OCI-M2 (cell line): ENCODE data around the gene SMIM20.

Experiments
- DNase-seq: peaks from one replicate; lab custom pipeline; 2025; ENCODE audit not compliant: unreplicated experiment; lab: John Stamatoyannopoulos, UW

Gene SMIM20

DNA sequence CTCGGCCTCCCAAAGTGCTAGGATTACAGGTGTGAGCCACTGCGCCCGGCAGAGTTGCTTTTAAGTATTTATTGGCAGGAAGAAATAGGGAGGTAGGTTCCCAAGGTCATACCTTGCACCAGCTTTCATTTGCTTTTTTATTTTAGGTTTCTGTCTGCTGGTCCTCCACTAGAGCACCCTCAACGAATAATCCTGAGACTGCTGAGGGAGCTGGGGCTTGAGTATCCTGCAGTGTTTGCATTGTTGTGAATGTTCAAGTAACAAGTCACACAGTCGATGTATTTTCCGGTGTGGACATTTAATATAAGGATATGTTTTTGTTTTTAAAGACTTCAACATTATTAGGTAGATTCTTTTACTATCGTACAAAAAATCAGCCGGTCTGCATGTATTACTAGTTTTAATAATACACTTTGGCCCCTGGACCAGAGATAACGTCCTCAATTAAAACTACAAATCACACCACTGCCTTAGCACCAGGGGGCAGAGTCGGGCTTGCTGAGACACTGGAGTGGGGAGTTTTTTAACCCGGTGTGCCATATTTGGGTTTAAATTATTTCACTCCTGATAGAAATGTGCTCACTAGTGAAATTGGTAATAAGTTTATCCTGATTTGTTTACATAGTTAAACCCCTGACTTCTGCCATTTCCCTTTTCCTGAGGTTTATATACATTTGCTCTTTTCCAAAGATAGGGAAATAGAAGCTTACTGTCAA lies 11.6 kb downstream of the SMIM20 start:
- DNase-seq, result no peak

DNA sequence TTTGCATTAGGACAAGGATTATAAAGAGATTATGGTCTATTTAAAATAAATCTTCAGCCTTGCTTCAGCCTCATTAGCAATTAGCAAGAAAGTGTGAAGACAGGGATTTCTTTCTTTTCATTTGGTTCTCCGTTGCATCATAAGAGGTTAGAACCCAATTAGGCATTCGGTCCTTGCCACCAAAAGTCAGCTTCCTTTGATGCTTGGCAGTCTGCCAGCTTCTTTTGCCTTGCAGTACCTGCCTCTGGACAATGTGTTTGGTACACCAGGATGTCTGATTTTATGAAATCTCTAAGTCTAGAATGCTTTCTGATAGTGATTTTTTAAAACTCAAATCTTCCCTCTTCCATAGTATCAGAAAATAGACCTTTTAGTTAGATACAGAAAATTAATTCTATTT lies 12.4 kb downstream of the SMIM20 start:
- no peak for DNase-seq

DNA sequence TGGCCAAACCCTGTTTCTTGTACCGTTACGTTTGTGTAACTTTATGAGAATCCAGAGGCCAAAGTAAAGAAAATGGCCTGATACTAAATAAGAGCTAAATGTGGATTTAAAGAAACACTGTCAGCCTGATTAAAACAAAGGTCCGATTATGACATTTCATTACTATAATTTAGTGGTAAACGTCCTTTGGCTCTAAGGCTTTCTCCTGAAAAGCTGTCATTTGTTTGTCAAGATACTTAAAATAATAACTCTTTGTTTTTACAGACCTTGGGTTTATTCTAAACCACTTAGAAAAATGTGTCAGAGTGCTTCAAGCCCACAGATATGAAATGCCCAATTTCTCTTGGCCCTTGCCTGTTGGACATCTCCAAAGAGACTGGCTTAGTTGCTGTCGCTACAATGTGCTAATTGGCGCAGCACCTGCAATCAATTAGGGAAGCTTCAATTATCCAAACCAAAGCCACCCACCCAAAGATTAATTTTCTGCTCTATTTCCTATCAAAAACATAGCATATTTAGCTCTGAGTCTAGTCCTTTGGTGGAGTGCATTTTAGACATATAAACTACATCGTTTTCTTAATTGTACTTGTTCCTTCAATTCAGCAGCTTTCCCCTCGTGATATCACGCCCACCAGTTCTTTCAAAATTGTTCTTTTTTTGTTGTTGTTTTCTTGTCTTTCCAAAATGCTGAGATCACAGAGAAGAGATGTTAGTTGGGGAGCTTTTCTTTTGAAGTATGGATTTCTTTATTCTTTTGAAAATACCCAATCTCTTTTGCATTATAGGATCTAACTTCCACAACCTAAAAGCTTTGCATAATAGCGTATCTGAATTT lies 13.6 kb downstream of the SMIM20 start:
- DNase-seq, result no peak

DNA sequence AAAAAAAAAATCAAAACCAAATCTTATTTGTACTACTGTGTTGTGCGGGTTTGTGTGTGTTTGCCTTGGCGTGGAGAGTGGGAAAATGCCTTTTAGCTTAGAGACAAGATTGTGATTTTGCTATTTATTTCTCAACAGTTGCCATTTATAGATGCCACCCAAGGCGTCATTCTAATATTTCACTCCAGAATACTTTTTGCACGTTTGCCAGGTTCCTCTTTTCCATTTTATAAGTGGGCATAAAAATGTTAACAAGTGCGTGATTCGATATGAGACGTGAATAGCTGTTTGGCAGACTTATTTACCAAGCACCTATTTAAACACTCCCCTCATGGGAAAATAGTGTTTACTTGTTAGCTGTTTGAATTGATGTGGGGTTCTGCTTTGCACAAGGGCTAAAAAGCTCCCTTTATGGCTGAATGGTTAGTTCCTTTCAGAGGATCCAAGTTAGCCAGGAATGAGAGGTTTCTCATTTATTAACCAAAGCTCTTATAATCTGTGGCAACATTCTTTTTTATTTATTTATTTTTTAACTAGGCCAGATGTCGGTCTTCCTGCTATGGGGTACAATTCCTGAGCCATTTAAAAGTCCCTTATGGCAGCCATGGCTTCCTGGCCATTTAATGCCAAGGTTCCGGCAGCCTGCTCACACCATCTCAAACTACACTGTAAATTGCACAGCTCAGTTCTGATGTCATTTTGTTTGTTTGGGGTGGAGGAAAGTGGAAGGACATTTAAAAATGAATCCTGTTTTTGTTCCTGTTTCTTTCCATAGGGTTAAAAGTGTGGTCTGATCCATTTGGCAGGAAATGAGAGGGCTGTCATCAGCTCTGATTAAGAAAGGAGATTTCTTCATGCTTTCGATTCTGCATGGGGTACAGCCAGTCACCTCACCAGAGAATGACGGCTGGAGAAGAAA lies 14.6 kb downstream of the SMIM20 start:
- DNase-seq, result no peak

DNA sequence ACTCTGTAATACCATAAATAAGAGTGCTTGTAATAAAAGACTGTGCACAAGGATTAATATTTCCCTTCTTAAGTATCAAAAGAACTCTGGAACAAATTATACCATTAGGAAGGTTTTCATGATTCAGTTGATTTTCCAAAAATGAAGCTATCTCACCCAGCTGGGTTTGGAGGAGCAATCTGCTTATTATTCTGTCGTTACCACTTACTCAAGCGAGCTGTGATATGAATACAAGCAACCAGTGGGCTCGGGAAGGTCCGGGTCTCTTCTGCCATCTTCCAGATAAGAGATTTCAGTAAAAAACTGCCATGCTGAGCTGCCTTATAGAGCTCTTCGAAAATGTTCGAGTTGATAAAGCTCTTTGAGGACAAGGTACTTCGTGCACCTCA lies 15.3 kb downstream of the SMIM20 start:
- no peak for DNase-seq

DNA sequence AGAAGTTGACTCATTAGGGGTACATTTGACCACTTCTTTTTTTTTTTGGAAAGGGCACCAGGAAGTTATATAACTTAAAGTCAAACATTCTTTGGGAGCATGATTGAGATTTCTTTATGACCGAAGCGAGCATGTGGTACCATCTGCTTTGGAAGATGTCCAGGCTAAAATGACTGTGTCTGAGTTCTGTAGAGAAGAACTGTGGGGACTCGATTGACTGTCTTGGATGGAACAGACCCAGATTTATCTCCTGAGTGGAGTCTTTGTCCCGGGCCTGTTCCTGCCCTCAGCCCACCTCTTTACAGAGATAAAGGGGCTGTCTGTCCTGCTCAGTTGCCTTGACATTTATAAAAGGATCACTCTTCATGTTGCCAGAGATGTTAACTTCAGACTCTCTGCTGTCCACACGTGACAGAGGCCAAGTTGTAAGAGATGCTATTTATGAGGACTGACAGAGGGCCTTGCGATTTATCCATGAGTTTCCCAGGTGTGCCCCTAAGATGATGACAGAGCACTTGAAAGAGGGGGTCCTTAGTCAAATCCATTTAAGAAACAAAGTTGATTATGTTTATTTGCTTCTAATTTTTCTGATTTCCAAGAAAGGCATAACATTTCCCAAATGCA lies 16.8 kb downstream of the SMIM20 start:
- DNase-seq, result no peak

DNA sequence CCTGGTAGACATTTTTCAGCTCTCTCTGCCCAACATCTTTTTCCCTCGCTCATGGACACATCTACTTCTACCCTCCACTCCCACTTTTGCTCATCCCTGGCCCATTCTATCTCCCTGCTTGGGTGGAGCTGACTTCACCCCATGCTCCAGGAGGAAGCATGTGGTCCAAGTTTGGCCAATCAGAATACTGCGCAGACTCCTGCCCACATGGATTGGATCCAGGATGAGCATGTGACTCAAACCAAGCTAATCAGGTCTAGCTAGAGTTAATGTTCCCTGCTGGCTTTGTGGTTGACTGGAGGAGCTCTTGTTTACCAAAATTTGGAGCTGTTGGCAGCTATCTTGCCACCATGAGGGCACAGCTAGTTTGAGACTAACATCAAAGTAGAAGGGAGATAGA lies 22.7 kb downstream of the SMIM20 start:
- no peak for DNase-seq

DNA sequence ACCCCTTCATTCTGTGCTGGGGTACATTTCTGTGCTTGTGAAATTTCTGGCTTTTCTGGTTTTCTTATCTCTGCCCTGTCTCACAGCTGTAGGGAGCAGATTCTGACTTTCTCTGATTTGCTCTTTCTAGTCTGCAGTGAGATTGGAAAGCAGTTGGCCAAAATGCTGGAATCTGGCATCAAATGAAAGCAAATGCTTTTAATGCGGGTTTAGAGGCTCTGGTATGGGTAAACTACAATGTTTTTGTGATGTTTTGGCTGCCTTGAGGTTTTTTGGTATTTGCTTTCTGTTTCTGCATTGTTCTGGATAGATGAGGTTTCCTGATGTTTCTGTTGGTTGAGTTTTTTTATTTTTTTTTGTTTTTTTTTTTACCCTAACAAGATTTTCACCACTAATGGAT lies 23.8 kb downstream of the SMIM20 start:
- no peak for DNase-seq

DNA sequence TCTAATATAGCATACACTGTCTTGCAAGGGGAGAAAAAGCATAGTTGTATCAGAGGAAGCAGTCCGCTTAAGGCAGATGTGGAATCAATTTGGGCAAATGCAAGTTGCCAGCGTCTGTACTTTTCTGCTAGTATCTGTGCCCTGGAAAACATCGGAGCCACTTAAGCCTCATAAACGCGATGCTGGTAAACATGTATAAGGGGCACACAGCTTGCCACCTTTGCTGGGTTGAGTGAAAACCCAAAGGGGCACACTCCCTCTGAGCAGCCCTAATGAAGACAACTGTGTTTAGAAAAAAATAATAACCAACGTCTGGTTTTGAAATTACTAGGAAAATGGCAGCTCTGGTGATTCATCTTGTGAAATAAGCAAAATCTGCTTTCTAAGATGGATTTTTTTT lies 24.3 kb downstream of the SMIM20 start:
- no peak for DNase-seq

DNA sequence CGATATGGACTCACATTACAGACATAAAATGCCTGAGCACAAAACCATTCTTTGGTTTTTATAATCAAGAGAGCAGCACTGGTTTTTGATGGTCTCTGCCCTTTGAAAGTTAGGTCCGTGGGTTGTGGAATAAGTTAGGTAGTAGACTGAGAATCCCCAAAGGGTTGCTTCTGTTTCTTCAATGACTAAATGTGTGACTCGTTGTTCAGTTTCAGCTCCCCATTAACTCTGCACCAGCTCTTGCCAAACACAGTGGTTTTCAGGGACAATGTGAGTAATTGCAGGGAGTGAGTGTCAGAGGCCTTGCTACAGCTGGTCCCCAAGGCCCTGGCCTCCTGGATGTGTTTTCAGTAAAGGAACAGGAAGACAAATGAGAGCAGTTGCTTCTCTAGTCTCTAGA lies 24.8 kb downstream of the SMIM20 start:
- DNase-seq, result no peak

DNA sequence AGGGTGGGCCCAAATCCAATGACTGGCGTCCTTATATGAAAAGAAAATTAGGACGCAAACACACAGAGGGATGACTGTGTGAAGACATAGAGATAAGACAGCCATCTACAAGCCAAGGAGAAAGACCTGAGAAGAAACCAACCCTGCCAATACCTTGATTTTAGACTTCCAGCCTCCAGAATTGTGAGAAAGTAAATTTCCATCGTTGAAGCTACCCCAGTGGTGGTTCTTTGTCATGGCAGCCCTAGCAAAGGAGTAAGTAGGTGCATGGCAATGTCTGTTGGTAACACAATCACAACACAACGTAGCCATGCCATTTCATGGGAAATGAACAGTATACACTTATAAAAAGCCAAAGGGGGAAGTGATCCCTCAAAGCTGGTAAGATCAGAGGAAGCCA lies 25.3 kb downstream of the SMIM20 start:
- no peak for DNase-seq

DNA sequence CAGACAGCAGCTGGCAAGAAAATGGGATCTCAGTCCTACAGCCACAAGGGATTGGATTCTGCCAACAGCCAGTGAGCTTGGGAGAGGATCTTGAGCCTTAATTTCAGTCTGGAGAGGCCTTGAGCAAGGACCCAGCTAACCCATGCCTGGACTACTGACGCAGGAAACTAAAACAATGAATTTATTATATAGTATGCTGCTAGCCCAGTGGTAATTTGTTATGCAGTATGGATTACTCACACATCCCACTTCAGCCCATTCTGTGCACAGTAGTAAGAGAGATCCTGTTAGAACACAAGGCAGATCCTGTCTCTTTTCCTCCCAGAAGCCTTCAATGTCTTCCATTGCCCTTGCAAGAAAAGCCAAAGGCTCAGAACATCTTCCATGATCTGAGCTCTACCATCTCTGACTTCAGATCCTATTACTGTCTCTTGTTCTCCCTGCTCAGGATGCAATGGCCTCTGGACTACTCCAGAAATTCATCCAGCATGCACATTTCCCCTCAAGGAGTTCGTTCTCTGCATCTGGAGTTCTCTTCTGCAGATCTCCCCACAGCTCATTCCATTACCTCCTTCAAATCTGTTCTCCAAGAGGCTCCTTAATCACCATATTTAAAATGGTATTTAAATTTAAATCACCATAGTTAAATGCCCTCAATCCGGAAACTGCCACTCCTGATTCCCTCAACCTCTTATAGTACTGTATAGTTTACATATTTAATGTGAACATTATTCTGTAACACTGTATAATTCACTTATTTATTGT lies 27.6 kb downstream of the SMIM20 start:
- DNase-seq, result no peak

DNA sequence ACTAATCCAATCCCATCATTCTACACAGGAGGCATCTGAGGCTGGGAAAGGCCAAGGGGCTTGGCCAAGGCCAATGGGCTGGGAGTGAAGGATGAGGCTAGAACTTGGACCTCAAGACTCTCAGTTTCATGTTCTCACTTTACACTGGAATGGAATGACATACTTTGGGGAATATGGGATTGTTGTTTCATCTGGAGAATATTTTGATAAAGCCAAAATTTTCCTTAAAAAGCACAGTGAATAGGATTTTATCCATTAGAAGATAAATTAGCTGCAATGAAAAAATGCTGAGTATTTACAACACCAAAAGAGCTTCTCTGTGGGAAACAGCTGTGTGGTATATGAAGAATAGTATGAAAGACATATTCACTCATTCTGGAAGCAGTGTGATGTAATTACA lies 29.3 kb downstream of the SMIM20 start:
- no peak for DNase-seq

DNA sequence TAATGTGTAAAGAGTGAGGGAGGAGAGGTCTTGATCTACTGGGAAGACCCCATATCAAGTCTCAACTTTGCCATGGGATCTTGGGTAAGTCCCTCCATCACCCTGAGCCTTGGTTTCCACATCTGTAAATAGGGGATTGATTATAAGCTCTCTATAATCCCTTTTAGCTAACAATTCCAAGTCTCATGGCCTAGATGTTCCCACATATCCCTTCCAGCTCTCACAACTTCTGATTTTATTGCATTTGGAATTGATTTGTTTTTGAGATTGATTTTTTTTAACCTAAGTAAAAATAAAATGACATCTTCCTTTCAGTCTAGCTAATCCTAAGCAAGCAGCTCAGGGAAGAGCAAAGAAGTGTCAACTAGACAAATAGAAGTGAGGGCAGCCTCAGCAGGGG lies 29.8 kb downstream of the SMIM20 start:
- DNase-seq, result no peak

DNA sequence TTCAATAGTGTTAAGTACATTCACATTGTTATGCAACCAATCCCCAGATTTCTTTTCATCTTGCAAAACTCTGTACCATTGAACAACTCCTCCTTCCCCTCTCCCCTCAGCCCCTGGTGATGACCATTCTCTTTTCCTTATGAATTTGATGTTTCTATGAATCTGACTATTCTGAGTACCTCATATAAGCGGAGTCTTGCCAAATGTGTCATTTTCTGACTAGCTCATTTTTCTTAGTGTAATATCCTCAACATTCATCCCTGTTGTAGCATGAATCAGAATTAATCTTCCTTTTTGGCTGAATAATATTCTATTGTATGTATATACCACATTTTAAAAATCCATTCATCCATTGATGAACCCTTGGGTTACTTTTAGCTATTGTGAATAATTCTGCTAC lies 34.0 kb downstream of the SMIM20 start:
- DNase-seq, result no peak

DNA sequence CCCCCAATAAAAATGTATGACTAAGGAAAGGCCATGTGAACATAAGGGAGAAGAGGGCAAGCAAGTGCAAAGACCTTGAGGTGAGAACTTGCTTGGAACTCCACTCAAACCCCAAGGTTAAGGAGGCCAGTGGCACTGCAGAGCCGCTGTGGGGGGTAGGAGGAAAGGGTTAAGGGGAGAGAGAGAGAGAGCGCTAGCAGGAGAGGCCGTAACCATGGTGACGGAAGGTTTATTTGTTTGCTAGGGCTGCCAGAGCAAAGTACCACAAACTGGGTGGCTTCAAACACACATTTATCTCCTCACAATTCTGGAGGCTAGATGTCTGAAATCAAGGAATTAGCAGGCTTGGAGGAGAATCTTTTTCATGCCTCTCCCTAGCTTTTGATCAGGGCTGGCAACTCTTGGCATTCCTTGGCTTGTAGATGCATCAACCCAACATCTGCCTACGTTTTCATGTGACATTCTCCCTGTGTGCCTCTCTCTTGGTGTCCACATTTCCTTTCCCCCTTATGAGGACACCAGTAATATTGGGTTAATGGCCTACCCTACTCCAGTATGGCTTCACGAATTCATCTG lies 35.2 kb downstream of the SMIM20 start:
- DNase-seq, result no peak

DNA sequence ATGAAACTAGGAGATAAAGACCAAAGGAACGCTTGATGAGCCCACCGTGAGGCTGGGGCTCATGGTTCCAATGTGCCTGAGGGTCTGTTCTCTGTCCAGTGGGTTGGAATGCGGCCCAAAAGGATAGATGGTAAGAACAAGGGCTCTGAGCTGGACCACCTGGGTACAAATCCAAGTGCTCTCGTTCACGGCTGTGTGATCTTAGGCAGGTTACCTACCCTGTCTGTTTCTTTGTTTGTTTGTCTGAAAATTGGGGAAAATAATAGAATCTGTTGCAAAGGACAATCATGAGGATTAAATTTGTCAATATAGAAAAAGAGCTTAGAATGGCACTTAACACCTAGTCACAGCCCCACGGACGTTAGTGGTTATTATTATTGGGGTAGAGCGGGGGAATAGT lies 36.0 kb downstream of the SMIM20 start:
- DNase-seq, result no peak

DNA sequence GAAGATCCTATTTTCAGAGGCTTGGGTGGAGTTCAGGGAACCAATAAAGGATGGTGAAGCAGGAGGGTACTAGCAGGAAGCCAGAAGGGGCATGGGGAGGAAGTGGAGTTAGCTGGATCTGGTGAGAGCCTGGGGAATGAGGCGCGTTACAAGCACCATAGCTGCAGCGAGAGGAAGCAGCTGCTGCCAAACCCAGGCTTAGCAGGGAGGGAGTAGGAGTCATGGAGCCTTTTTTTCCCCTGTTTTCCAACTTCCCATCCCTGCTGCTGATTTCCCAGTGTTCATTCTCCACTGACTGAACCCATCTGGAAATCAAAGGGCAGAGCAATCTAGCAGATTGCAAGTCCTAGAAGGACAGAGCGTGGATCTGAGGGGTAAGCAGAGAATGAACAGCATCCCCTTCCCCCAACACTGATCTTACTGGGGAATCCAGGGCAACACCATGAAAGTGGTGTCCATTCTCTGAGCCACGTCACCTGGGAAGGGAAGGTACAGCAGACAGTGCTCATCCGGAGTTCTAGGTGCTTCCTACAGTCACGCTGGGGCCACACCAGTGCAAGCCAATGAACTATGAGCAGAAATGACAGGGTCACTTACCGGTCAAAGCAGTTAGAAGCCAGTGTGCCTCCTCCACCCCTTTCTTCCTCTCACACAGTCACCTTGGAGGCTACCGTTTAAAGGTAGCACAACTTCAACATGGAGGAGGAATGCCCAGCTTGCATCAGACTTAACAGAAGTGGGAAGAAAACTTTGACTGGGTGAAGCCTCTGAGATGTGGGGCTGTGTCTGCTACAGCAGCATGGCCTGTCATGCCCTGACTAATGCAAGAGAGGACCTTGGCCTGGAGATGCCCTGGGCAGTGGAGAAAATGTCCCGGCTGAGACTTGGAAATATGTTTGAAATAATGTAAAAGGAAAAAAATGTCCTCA lies 36.7 kb downstream of the SMIM20 start:
- no peak for DNase-seq

DNA sequence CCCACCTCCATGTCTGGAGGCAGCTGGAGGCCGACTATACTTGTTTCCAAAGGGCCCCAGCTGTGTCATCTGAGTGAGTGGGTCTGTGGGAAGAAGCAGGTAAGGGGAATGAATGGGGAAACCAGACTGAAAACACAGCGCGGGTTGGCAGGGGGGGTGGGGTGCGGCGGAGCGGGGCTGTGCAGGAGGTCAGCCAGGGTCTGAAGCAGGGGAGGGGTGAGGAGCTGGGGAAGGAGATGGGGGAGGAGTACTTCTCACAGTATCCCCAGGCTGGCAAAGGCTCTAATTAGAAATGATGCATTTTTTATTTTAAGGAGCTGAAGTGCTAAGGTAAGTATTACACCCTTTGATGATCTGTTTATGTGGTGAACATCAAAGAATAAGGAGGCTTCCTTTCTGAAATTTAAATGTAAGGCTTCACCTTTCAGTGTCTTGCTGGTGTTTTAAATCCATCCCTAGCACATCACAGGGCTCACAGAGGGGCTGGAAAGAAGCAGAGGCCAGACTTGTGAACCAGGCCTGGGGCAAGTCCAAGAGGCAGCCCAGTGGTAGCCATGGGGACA lies 37.5 kb downstream of the SMIM20 start:
- DNase-seq, result no peak
